Measurements from ENCODE around the gene NSMCE1.

Gene NSMCE1

DNA sequence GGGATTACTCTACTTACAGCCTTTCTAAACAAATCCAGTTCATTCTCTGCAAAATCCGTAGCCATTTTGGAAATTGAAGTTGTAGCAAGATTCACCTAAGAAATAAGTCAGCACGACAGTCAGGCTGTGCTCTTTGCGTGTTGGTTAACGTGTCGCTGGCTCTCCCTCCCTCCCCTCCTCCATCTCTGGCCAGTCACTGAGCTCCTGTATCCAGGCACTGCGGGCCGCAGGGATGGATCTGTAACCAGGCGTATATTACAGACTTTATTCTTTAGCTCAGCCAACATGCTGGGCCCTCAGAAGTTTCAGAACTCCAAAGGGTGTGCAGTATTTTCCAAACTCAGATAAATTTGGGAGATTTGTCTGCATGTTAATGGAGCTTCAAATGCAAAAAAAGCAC lies 34.4 kb downstream of the NSMCE1 start:
- DNase-seq (ENCODE audit: low read depth), result no peak
- H3K4me3 ChIP-seq (ENCODE audit: control insufficient read depth, low read depth, low read length), result no peak overlapping the region
- TF ChIP-seq, protein P1, sequence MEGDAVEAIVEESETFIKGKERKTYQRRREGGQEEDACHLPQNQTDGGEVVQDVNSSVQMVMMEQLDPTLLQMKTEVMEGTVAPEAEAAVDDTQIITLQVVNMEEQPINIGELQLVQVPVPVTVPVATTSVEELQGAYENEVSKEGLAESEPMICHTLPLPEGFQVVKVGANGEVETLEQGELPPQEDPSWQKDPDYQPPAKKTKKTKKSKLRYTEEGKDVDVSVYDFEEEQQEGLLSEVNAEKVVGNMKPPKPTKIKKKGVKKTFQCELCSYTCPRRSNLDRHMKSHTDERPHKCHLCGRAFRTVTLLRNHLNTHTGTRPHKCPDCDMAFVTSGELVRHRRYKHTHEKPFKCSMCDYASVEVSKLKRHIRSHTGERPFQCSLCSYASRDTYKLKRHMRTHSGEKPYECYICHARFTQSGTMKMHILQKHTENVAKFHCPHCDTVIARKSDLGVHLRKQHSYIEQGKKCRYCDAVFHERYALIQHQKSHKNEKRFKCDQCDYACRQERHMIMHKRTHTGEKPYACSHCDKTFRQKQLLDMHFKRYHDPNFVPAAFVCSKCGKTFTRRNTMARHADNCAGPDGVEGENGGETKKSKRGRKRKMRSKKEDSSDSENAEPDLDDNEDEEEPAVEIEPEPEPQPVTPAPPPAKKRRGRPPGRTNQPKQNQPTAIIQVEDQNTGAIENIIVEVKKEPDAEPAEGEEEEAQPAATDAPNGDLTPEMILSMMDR (conservative IDR thresholded peaks at IDR 0.05; ENCODE audit: control insufficient read depth, insufficient read depth, low read depth, low read length), result no peak

- TF ChIP-seq, protein P1 (conservative IDR thresholded peaks at IDR 0.05; ENCODE audit: control insufficient read depth, insufficient read depth, low read depth, low read length), result no peak
- H3K4me3 ChIP-seq (ENCODE audit: control insufficient read depth, low read depth, low read length), result no peak overlapping the region
- no peak for DNase-seq (ENCODE audit: low read depth)
These were observed 34.8 kb downstream of the NSMCE1 start for GRCh38 chr16:27233731-27234130.

GRCh38 chr16:27232901-27233625 lies 35.5 kb downstream of the NSMCE1 start:
- no peak overlapping the region for H3K4me3 ChIP-seq (ENCODE audit: control insufficient read depth, low read depth, low read length)

GRCh38 chr16:27232061-27232900 lies 36.3 kb downstream of the NSMCE1 start:
- H3K4me3 ChIP-seq (ENCODE audit: control insufficient read depth, low read depth, low read length), result no peak overlapping the region
- TF ChIP-seq, protein P1 (conservative IDR thresholded peaks at IDR 0.05; ENCODE audit: control insufficient read depth, insufficient read depth, low read depth, low read length), result no peak
- DNase-seq (ENCODE audit: low read depth), result no peak

More at GRCh38 chr16:27232901-27233625, 35.5 kb downstream of the NSMCE1 start:
- DNase-seq (ENCODE audit: low read depth), result no peak
- TF ChIP-seq, protein P1 (conservative IDR thresholded peaks at IDR 0.05; ENCODE audit: control insufficient read depth, insufficient read depth, low read depth, low read length), result no peak

GRCh38 chr16:27231692-27232060 lies 36.9 kb downstream of the NSMCE1 start:
- TF ChIP-seq, protein P1 (conservative IDR thresholded peaks at IDR 0.05; ENCODE audit: control insufficient read depth, insufficient read depth, low read depth, low read length), result no peak
- H3K4me3 ChIP-seq (ENCODE audit: control insufficient read depth, low read depth, low read length), result no peak overlapping the region
- no peak for DNase-seq (ENCODE audit: low read depth)

DNA sequence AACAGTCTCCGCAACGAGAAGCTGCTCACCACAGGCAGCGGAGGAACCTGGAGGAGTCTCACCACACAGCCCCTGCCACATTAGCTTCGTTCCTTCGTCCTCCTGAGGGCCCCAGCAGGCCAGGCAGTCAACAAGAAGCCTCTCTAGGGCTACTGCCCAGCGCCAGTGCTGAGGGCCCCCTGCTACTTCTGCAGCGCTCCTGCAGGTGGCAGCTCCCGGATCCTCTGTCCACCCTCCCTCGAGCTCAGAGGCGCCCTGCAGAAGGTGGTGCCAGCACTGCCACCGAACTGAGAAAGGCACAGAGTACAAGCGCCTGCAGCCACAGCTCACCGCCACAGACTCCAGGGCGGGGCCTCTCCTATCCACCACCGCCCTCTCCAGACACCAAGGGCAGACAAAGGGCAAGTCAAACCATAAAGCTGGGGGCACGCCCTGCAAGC lies 38.0 kb downstream of the NSMCE1 start:
- H3K4me3 ChIP-seq (ENCODE audit: control insufficient read depth, low read depth, low read length), result no peak overlapping the region
- no peak for DNase-seq (ENCODE audit: low read depth)
- TF ChIP-seq, protein P1 (conservative IDR thresholded peaks at IDR 0.05; ENCODE audit: control insufficient read depth, insufficient read depth, low read depth, low read length), result no peak

All from fibroblast of mammary gland (primary cell).